A204.1 (cell line): Measurements from ENCODE around the gene SPEM3.

ENCODE experiments used
- FAIRE-seq: peaks from 2 replicates; lab custom pipeline; 2012; peaks lifted over from hg19 to GRCh38; lab: Jason Lieb, UNC

The SPEM3 gene

GRCh38 chr17:7421186-7421585 is 7.5 kb upstream of the SPEM3 start:
- no peak for FAIRE-seq

- FAIRE-seq, result no peak
Observed at GRCh38 chr17:7423679-7424078, 5.0 kb upstream of the SPEM3 start.

GRCh38 chr17:7425316-7425715 is 3.3 kb upstream of the SPEM3 start, which contains the start of gene SPEM2:
SPEM2 (plus strand) TSS chr17:7425616; CDS start chr17:7425689, 73 bp downstream.
- no peak for FAIRE-seq

- no peak for FAIRE-seq
Observed at GRCh38 chr17:7425756-7426155, 2.9 kb upstream of the SPEM3 start.

GRCh38 chr17:7426203-7426863 is 2.3 kb upstream of the SPEM3 start:
- FAIRE-seq, result no peak

- FAIRE-seq, result no peak
Observed at GRCh38 chr17:7426896-7427489, 1.7 kb upstream of the SPEM3 start.

GRCh38 chr17:7427549-7427948 is 1.1 kb upstream of the SPEM3 start:
- no peak for FAIRE-seq

GRCh38 chr17:7429722-7430121 is 1.1 kb downstream of the SPEM3 start:
- FAIRE-seq, result no peak

GRCh38 chr17:7431231-7431630 is 2.6 kb downstream of the SPEM3 start:
- no peak for FAIRE-seq

GRCh38 chr17:7432296-7432695 is 3.6 kb downstream of the SPEM3 start:
- FAIRE-seq, result no peak

- no peak for FAIRE-seq
Observed at GRCh38 chr17:7435676-7436555, 7.3 kb downstream of the SPEM3 start.

GRCh38 chr17:7436556-7437368 is 8.1 kb downstream of the SPEM3 start:
- FAIRE-seq, result no peak

- FAIRE-seq, result no peak
Observed at GRCh38 chr17:7437369-7437863, 8.8 kb downstream of the SPEM3 start.

GRCh38 chr17:7437950-7438614 is 9.4 kb downstream of the SPEM3 start:
- no peak for FAIRE-seq

- no peak for FAIRE-seq
Observed at GRCh38 chr17:7438656-7439460, 10.2 kb downstream of the SPEM3 start.

- no peak for FAIRE-seq
Observed at GRCh38 chr17:7439462-7440112, 10.9 kb downstream of the SPEM3 start, which contains the start of gene FGF11. FGF11 (plus strand) TSS chr17:7439512; CDS start chr17:7439621, 109 bp downstream.

- FAIRE-seq, result no peak
Observed at GRCh38 chr17:7440113-7440833, 11.6 kb downstream of the SPEM3 start.

- no peak for FAIRE-seq
Observed at GRCh38 chr17:7440834-7441195, 12.2 kb downstream of the SPEM3 start.

- no peak for FAIRE-seq
Observed at GRCh38 chr17:7441266-7441665, 12.6 kb downstream of the SPEM3 start.
